ENCODE results near the gene PCYT2. TPM values are rescaled to one million over a fixed set of nuclear protein-coding genes. Genes with fewer than 3 reads are reported as not detected.

Gene PCYT2
- total RNA-seq, 1 experiment from 2014 or later: 31.4 TPM

- TF ChIP-seq ATF6 (CRISPR knock-in tag; IDR thresholded peaks at IDR 0.05) (no peak), HMGXB4 (CRISPR knock-in tag; IDR thresholded peaks at IDR 0.05) (no peak), IRF1 (CRISPR knock-in tag; IDR thresholded peaks at IDR 0.05) (no peak), ESRRA (CRISPR knock-in tag; IDR thresholded peaks at IDR 0.05; ENCODE audit: borderline replicate concordance) (no peak), MAX (CRISPR knock-in tag; IDR thresholded peaks at IDR 0.05) (peak; percentile 93), ATF1 (CRISPR knock-in tag; IDR thresholded peaks at IDR 0.05) (no peak), CREB1 (CRISPR knock-in tag; IDR thresholded peaks at IDR 0.05) (no peak), ZNF532 (CRISPR knock-in tag; IDR thresholded peaks at IDR 0.05; ENCODE audit: borderline replicate concordance) (0 out of 2 replicates have a peak, but pooled peaks have one; percentile 55), ZNF512 (CRISPR knock-in tag; IDR thresholded peaks at IDR 0.05; ENCODE audit: borderline replicate concordance) (no peak), CREM (CRISPR knock-in tag; IDR thresholded peaks at IDR 0.05) (peak; percentile 92), PRDM15 (CRISPR knock-in tag; IDR thresholded peaks at IDR 0.05) (no peak), CTCF (IDR thresholded peaks at IDR 0.05) (no peak), ZNF423 (CRISPR knock-in tag; IDR thresholded peaks at IDR 0.05) (peak; percentile 91), E2F4 (CRISPR knock-in tag; IDR thresholded peaks at IDR 0.05; ENCODE audit: borderline replicate concordance, low read depth) (0 out of 2 replicates have a peak, but pooled peaks have one; percentile 32), KAT7 (CRISPR knock-in tag; IDR thresholded peaks at IDR 0.05; ENCODE audit: borderline replicate concordance) (0 out of 2 replicates have a peak, but pooled peaks have one; percentile 15), NFYB (CRISPR knock-in tag; conservative IDR thresholded peaks at IDR 0.05; ENCODE audit: low read depth) (peak; percentile 99), TCF7 (CRISPR knock-in tag; IDR thresholded peaks at IDR 0.05; ENCODE audit: low read depth) (peak; percentile 65; the same call in 1 of the 2 replicates), ATF3 (CRISPR knock-in tag; conservative IDR thresholded peaks at IDR 0.05) (peak; percentile 54; the same call in 1 of the 2 replicates)
Observed at GRCh38 chr17:81860756-81861568, 50.2 kb downstream of the PCYT2 start (continued).
